ENCODE data around the gene LRRC3. TPM values are rescaled to one million over a fixed set of nuclear protein-coding genes. Genes with fewer than 3 reads are reported as not detected.

Gene LRRC3
- total RNA-seq, 1 experiment from 2014 or later = 5.7 TPM

DNA sequence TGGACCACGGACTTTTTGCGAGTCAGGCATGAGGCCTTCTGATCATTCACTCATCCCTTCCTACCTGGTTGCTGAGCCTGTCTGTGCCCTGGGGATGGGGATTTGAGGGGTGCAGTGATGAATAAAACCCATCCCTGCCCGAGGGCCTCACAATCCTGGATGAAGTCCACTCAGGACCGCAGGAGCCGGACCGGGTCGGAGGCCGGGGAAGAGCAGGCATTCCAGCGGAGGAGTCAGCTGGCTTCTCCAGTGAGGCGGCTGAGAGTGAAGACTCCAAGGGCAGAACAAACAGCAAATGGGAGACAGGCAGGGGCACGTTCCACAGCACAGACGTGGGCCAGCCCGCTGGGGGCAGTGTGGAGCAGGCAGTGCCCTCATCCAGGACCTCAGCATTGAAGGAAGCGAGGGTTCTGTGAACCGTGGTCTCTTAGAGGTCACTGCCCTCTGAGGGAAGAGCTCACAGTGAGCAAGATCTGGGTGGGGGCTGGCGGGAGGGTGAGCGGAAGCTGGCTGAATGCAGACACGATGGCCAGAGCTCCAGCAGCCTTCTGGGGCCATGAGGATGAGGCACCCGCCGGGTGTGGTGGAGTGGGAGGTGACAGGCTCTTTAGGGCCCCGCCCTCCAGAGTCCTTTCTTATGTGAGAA, 10.9 kb upstream of the LRRC3 start:
- TF ChIP-seq, protein P1, sequence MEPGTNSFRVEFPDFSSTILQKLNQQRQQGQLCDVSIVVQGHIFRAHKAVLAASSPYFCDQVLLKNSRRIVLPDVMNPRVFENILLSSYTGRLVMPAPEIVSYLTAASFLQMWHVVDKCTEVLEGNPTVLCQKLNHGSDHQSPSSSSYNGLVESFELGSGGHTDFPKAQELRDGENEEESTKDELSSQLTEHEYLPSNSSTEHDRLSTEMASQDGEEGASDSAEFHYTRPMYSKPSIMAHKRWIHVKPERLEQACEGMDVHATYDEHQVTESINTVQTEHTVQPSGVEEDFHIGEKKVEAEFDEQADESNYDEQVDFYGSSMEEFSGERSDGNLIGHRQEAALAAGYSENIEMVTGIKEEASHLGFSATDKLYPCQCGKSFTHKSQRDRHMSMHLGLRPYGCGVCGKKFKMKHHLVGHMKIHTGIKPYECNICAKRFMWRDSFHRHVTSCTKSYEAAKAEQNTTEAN (CRISPR knock-in tag; IDR thresholded peaks at IDR 0.05) = no peak
- 0 out of 2 replicates have a peak, but pooled peaks have one; percentile 34 for TF ChIP-seq GABPB1 (CRISPR knock-in tag; IDR thresholded peaks at IDR 0.05)
- peak; percentile 92 for TF ChIP-seq GTF2I (CRISPR knock-in tag; conservative IDR thresholded peaks at IDR 0.05)
- no peak for TF ChIP-seq ELF4 (CRISPR knock-in tag; IDR thresholded peaks at IDR 0.05; ENCODE audit: low read depth)
- no peak for TF ChIP-seq MLX (CRISPR knock-in tag; IDR thresholded peaks at IDR 0.05)
- TF ChIP-seq, protein P2, sequence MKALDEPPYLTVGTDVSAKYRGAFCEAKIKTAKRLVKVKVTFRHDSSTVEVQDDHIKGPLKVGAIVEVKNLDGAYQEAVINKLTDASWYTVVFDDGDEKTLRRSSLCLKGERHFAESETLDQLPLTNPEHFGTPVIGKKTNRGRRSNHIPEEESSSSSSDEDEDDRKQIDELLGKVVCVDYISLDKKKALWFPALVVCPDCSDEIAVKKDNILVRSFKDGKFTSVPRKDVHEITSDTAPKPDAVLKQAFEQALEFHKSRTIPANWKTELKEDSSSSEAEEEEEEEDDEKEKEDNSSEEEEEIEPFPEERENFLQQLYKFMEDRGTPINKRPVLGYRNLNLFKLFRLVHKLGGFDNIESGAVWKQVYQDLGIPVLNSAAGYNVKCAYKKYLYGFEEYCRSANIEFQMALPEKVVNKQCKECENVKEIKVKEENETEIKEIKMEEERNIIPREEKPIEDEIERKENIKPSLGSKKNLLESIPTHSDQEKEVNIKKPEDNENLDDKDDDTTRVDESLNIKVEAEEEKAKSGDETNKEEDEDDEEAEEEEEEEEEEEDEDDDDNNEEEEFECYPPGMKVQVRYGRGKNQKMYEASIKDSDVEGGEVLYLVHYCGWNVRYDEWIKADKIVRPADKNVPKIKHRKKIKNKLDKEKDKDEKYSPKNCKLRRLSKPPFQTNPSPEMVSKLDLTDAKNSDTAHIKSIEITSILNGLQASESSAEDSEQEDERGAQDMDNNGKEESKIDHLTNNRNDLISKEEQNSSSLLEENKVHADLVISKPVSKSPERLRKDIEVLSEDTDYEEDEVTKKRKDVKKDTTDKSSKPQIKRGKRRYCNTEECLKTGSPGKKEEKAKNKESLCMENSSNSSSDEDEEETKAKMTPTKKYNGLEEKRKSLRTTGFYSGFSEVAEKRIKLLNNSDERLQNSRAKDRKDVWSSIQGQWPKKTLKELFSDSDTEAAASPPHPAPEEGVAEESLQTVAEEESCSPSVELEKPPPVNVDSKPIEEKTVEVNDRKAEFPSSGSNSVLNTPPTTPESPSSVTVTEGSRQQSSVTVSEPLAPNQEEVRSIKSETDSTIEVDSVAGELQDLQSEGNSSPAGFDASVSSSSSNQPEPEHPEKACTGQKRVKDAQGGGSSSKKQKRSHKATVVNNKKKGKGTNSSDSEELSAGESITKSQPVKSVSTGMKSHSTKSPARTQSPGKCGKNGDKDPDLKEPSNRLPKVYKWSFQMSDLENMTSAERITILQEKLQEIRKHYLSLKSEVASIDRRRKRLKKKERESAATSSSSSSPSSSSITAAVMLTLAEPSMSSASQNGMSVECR (CRISPR knock-in tag; IDR thresholded peaks at IDR 0.05; ENCODE audit: borderline replicate concordance) = no peak
- TF ChIP-seq, protein P3, sequence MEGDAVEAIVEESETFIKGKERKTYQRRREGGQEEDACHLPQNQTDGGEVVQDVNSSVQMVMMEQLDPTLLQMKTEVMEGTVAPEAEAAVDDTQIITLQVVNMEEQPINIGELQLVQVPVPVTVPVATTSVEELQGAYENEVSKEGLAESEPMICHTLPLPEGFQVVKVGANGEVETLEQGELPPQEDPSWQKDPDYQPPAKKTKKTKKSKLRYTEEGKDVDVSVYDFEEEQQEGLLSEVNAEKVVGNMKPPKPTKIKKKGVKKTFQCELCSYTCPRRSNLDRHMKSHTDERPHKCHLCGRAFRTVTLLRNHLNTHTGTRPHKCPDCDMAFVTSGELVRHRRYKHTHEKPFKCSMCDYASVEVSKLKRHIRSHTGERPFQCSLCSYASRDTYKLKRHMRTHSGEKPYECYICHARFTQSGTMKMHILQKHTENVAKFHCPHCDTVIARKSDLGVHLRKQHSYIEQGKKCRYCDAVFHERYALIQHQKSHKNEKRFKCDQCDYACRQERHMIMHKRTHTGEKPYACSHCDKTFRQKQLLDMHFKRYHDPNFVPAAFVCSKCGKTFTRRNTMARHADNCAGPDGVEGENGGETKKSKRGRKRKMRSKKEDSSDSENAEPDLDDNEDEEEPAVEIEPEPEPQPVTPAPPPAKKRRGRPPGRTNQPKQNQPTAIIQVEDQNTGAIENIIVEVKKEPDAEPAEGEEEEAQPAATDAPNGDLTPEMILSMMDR (IDR thresholded peaks at IDR 0.05) = peak; percentile 44
- TF ChIP-seq CREB1 (CRISPR knock-in tag; IDR thresholded peaks at IDR 0.05) = no peak
- TF ChIP-seq, protein P4, sequence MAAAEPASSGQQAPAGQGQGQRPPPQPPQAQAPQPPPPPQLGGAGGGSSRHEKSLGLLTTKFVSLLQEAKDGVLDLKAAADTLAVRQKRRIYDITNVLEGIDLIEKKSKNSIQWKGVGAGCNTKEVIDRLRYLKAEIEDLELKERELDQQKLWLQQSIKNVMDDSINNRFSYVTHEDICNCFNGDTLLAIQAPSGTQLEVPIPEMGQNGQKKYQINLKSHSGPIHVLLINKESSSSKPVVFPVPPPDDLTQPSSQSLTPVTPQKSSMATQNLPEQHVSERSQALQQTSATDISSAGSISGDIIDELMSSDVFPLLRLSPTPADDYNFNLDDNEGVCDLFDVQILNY (CRISPR knock-in tag; IDR thresholded peaks at IDR 0.05) = no peak
- TF ChIP-seq E2F1 (CRISPR knock-in tag; IDR thresholded peaks at IDR 0.05) = no peak
- TF ChIP-seq, protein P5, sequence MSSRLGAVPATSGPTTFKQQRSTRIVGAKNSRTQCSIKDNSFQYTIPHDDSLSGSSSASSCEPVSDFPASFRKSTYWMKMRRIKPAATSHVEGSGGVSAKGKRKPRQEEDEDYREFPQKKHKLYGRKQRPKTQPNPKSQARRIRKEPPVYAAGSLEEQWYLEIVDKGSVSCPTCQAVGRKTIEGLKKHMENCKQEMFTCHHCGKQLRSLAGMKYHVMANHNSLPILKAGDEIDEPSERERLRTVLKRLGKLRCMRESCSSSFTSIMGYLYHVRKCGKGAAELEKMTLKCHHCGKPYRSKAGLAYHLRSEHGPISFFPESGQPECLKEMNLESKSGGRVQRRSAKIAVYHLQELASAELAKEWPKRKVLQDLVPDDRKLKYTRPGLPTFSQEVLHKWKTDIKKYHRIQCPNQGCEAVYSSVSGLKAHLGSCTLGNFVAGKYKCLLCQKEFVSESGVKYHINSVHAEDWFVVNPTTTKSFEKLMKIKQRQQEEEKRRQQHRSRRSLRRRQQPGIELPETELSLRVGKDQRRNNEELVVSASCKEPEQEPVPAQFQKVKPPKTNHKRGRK (CRISPR knock-in tag; IDR thresholded peaks at IDR 0.05; ENCODE audit: borderline replicate concordance) = no peak
- TF ChIP-seq RELA (CRISPR knock-in tag; IDR thresholded peaks at IDR 0.05; ENCODE audit: borderline replicate concordance) = no peak
- TF ChIP-seq, protein P6, sequence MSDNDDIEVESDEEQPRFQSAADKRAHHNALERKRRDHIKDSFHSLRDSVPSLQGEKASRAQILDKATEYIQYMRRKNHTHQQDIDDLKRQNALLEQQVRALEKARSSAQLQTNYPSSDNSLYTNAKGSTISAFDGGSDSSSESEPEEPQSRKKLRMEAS (CRISPR knock-in tag; IDR thresholded peaks at IDR 0.05) = 0 out of 2 replicates have a peak, but pooled peaks have one; percentile 33
- no peak for TF ChIP-seq ZNF423 (CRISPR knock-in tag; IDR thresholded peaks at IDR 0.05)
- ChIA-PET CTCF (interaction anchor here (0.5 to 2.1 kb wide), 19 partner anchors 11 to 615 kb away, joined by 3 to 31 read pairs (median 4); partner anchors contain the start of gene LRRC3), POLR2A (interaction anchor here (0.5 kb wide), 1 partner anchor 14 kb away, joined by 3 read pairs; no protein-coding TSS in a partner anchor)
- DNase-seq (ENCODE audit: low spot score) (peak; percentile 75), ATAC-seq (peak; percentile 97)
- Mint-ChIP-seq H3K4me3 (no peak overlapping the region), H3K36me3 (no peaks in the 10 kb centered on the region), H3K4me1 (no peaks in the 10 kb centered on the region), H3K9me3 (0 out of 2 replicates have a peak, but pooled peaks cover 6% of the 10 kb centered on the region), H3K27ac (no peak overlapping the region), H3K27me3 (ENCODE audit: low read depth) (no peaks in the 10 kb centered on the region)
